ENCODE results near the gene ARHGEF6.

Gene ARHGEF6

DNA sequence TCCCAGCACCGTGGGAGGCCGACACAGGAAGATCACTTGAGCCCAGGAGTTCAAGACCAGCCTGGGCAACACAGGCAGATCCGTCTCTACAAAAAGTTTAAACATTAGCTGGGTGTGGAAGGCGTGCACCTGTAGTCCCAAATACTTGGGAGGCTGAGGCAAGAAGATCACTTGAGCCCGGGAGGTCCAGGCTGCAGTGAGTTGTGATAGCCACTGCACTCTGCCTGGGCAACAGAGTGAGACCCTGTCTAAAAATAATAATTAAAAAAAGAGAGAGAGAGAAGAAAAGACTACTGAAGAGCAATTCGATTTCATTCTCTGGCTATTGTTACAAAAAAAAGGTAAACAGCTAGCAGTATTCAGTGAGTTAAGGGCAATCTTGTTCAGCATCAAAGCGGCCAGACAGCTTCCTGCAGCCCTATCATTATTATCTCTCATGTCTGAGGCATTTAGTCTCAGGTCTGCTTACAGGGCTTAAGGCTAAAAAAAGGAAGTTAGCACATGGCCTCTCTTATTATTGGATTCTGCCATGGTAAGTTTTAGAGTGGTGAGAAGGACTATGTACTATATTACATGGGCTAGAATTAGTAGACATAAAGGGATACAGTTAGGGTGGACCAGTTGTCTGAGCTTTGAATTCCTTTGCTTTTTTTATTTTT lies 37.9 kb downstream of the ARHGEF6 start:
- Histone ChIP-seq H3K4me2 (ENCODE audit: low read depth, low read length, poor library complexity, severe bottlenecking) (no peak overlapping the region), H3K9ac (ENCODE audit: low read length) (no peak overlapping the region), H3F3A (ENCODE audit: insufficient read depth) (no peaks in the 10 kb centered on the region), H3K79me2 (ENCODE audit: insufficient read depth, low read length) (no peaks in the 10 kb centered on the region), H3K27me3 (ENCODE audit: low read length) (no peaks in the 10 kb centered on the region), H3K4me3 (ENCODE audit: insufficient read depth, low read length, poor library complexity, severe bottlenecking) (no peak overlapping the region), H3K9me2 (replicated peaks; ENCODE audit: insufficient read depth, low read length) (no peaks in the 10 kb centered on the region), H2AFZ (ENCODE audit: low read depth, low read length, severe bottlenecking) (no peak overlapping the region), H4K20me1 (ENCODE audit: low read depth, low read length) (no peaks in the 10 kb centered on the region), H3K27ac (ENCODE audit: low read depth, low read length) (no peak overlapping the region), H3K36me3 (ENCODE audit: low read length) (no peaks in the 10 kb centered on the region), H3K9me3 (ENCODE audit: insufficient read depth, low read length) (no peaks in the 10 kb centered on the region)
- no peak for TF ChIP-seq EZH2phosphoT487 (conservative IDR thresholded peaks at IDR 0.05; ENCODE audit: low read length)
- TF ChIP-seq, protein P1, sequence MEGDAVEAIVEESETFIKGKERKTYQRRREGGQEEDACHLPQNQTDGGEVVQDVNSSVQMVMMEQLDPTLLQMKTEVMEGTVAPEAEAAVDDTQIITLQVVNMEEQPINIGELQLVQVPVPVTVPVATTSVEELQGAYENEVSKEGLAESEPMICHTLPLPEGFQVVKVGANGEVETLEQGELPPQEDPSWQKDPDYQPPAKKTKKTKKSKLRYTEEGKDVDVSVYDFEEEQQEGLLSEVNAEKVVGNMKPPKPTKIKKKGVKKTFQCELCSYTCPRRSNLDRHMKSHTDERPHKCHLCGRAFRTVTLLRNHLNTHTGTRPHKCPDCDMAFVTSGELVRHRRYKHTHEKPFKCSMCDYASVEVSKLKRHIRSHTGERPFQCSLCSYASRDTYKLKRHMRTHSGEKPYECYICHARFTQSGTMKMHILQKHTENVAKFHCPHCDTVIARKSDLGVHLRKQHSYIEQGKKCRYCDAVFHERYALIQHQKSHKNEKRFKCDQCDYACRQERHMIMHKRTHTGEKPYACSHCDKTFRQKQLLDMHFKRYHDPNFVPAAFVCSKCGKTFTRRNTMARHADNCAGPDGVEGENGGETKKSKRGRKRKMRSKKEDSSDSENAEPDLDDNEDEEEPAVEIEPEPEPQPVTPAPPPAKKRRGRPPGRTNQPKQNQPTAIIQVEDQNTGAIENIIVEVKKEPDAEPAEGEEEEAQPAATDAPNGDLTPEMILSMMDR (IDR thresholded peaks at IDR 0.05; ENCODE audit: insufficient read depth, low read length, poor library complexity, severe bottlenecking) = no peak

DNA sequence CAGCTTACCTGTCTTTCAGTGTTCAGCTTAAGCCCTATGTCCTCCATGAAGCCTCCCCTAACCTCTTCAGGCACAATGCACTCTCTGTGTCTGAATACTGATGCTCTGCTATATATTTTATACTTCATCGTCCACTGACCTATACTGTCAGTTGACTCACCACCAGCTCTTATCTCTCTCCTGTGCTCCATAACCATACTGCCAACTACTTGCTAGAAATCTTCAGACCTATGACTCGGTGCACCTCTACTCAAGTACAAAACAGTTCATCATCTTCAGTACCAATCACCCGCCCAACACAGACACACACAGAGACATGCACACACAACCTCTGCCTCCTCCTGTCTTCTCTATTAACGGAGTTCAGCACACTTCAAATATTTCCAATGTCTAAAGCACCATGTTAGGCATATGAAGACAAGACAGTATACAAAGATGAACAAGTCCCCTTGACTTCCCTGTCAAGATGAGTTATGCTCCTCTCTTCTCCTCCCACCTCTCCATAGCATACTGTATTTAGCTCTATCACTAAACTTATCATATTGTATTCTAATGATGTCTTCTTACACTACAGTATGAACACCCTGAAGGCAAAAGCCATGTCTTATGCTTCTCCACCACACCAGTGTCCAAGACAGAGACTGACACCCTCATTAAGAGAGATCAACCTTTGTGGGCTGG lies 42.5 kb downstream of the ARHGEF6 start:
- Histone ChIP-seq H3F3A (ENCODE audit: insufficient read depth) (no peaks in the 10 kb centered on the region), H3K79me2 (ENCODE audit: insufficient read depth, low read length) (no peaks in the 10 kb centered on the region), H3K4me3 (ENCODE audit: insufficient read depth, low read length, poor library complexity, severe bottlenecking) (no peak overlapping the region), H3K4me2 (ENCODE audit: low read depth, low read length, poor library complexity, severe bottlenecking) (no peak overlapping the region), H3K9me3 (ENCODE audit: insufficient read depth, low read length) (no peaks in the 10 kb centered on the region), H3K36me3 (ENCODE audit: low read length) (no peaks in the 10 kb centered on the region), H2AFZ (ENCODE audit: low read depth, low read length, severe bottlenecking) (no peak overlapping the region), H4K20me1 (ENCODE audit: low read depth, low read length) (no peaks in the 10 kb centered on the region), H3K9me2 (replicated peaks; ENCODE audit: insufficient read depth, low read length) (no peaks in the 10 kb centered on the region), H3K27me3 (ENCODE audit: low read length) (no peaks in the 10 kb centered on the region), H3K9ac (ENCODE audit: low read length) (no peak overlapping the region), H3K27ac (ENCODE audit: low read depth, low read length) (no peak overlapping the region)
- TF ChIP-seq, protein P1 (IDR thresholded peaks at IDR 0.05; ENCODE audit: insufficient read depth, low read length, poor library complexity, severe bottlenecking) = no peak
- TF ChIP-seq EZH2phosphoT487 (conservative IDR thresholded peaks at IDR 0.05; ENCODE audit: low read length) = no peak

DNA sequence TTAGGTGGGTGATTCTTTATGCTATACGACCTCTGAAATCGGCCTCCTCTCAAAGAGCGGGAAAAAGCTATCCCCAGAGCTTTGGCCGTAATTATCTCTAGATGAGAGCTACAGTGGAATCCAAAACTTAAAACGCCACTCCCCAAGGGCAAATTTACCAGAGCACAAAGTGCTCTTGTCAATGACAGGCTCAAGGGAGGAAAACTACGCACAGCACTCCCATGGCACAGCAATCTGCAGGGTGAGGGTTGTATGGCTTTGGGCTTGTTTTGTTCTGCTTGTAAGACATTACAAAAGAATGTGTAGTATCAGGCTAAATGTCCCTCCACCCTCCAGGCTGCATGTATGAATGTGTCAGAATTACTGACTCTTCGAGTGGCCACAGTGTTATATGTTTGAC lies 44.0 kb downstream of the ARHGEF6 start:
- Histone ChIP-seq H3K9ac (ENCODE audit: low read length) (no peak overlapping the region), H3K27ac (ENCODE audit: low read depth, low read length) (no peak overlapping the region), H3K4me3 (ENCODE audit: insufficient read depth, low read length, poor library complexity, severe bottlenecking) (no peak overlapping the region), H3K4me2 (ENCODE audit: low read depth, low read length, poor library complexity, severe bottlenecking) (no peak overlapping the region), H3K27me3 (ENCODE audit: low read length) (no peaks in the 10 kb centered on the region), H2AFZ (ENCODE audit: low read depth, low read length, severe bottlenecking) (no peak overlapping the region), H3K9me3 (ENCODE audit: insufficient read depth, low read length) (no peaks in the 10 kb centered on the region), H3K36me3 (ENCODE audit: low read length) (no peaks in the 10 kb centered on the region), H4K20me1 (ENCODE audit: low read depth, low read length) (no peaks in the 10 kb centered on the region), H3K79me2 (ENCODE audit: insufficient read depth, low read length) (no peaks in the 10 kb centered on the region), H3F3A (ENCODE audit: insufficient read depth) (no peaks in the 10 kb centered on the region), H3K9me2 (replicated peaks; ENCODE audit: insufficient read depth, low read length) (no peaks in the 10 kb centered on the region)
- TF ChIP-seq, protein P1 (IDR thresholded peaks at IDR 0.05; ENCODE audit: insufficient read depth, low read length, poor library complexity, severe bottlenecking) = no peak
- no peak for TF ChIP-seq EZH2phosphoT487 (conservative IDR thresholded peaks at IDR 0.05; ENCODE audit: low read length)
